NB4 (cell line): Measurements from ENCODE around the gene AUTS2.

Source experiments
- CTCF ChIP-seq: IDR thresholded peaks from one replicate; pipeline ENCODE4 v1.5.1; 2012; ENCODE audit warnings: low read depth, low read length
- MAX ChIP-seq: IDR thresholded peaks from 2 replicates; pipeline ENCODE4 v1.6.1; 2011; ENCODE audit warnings: low read depth, low read length
- MYC ChIP-seq: IDR thresholded peaks from 2 replicates; pipeline ENCODE4 v1.6.1; 2011; ENCODE audit warnings: low read depth, low read length
- POLR2A ChIP-seq: IDR thresholded peaks from 2 replicates; pipeline ENCODE4 v1.6.1; 2011; ENCODE audit warnings: mild to moderate bottlenecking; ENCODE audit not compliant: insufficient read length; ENCODE audit errors: extremely low read depth

GRCh38 chr7:70765651-70766050, 1167.4 kb downstream of the AUTS2 start:
- no peak for TF ChIP-seq CTCF
- no peak for TF ChIP-seq POLR2A
- TF ChIP-seq MYC, result no peak
- TF ChIP-seq MAX, result no peak
